Measurements from ENCODE around the gene FILIP1. TPM values are rescaled to one million over a fixed set of nuclear protein-coding genes. Genes with fewer than 3 reads are reported as not detected.

Gene FILIP1
- total RNA-seq, 2 experiments from 2014 or later: not detected

Small RNA genes within 50 kb of the gene (microRNA-seq; reads per million reads assigned to microRNA genes)
- not detected for gene MIR4463

Other genes starting within 250 kb of the FILIP1 start
- gene COX7A2, start 250.0 kb downstream of the FILIP1 start, total RNA-seq: 100 to 1,000 TPM; 358 to 367 TPM
- gene TMEM30A, start 209.0 kb downstream of the FILIP1 start, total RNA-seq: 10 to 100 TPM; 51.5 to 61.6 TPM
- 10 to 100 TPM; 83.7 to 97.0 TPM for gene SENP6, start 108.1 kb upstream of the FILIP1 start, total RNA-seq